Subcutaneous adipose tissue (tissue), 4 donors: ENCODE measurements around the gene LANCL2. TPM values are rescaled to one million over a fixed set of nuclear protein-coding genes. Genes with fewer than 3 reads are reported as not detected.

Experiments
- total RNA-seq, 4 donors: library from RNA; depleted of rRNA; stranded (reverse); fragments of >200 nt; gene quantifications; one replicate each; pipeline ENCODE4 v1.1.0, GENCODE V29; 2016
- TF ChIP-seq, protein P1 (sequence below): fragments of 450-650 bp; IDR thresholded peaks from one replicate; pipeline ENCODE4 v1.5.1; 2016; ENCODE audit warnings: low read depth, mild to moderate bottlenecking, control low read depth, antibody characterized with exemption, moderate library complexity

The LANCL2 gene, protein sequence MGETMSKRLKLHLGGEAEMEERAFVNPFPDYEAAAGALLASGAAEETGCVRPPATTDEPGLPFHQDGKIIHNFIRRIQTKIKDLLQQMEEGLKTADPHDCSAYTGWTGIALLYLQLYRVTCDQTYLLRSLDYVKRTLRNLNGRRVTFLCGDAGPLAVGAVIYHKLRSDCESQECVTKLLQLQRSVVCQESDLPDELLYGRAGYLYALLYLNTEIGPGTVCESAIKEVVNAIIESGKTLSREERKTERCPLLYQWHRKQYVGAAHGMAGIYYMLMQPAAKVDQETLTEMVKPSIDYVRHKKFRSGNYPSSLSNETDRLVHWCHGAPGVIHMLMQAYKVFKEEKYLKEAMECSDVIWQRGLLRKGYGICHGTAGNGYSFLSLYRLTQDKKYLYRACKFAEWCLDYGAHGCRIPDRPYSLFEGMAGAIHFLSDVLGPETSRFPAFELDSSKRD
- 10 to 100 TPM in 2 of 4 donors, 1 to 10 TPM in 2; 6.1 to 11.1 (median 9.6) TPM for total RNA-seq

DNA sequence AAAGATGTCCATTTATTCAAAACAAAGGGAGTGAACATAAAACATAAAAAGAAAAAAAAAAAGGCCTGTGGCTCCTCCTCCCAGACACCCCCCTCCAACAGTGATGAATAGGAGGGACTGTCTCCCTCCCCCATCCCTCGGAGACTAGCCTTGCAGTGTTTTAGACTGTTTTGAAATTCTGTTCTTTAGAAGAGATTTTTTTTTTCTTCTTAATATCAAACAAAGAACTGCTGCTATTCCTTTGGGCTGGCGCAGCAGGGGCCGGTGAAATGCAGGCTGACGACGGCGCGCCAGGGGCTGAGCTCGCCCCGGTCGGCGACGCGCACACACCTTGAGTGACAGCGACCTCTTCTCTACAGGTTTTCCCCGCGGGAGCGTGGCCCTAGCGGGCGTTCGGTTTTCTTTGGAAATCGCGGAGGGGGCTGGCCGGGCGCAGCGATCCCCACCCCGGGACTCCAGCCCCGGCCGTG is at the start of gene LANCL2:
LANCL2 (plus strand) TSS at position 133 of the 470 bp plus-strand sequence. CDS start 689 bp downstream, outside the sequence.
- TF ChIP-seq, protein P1, sequence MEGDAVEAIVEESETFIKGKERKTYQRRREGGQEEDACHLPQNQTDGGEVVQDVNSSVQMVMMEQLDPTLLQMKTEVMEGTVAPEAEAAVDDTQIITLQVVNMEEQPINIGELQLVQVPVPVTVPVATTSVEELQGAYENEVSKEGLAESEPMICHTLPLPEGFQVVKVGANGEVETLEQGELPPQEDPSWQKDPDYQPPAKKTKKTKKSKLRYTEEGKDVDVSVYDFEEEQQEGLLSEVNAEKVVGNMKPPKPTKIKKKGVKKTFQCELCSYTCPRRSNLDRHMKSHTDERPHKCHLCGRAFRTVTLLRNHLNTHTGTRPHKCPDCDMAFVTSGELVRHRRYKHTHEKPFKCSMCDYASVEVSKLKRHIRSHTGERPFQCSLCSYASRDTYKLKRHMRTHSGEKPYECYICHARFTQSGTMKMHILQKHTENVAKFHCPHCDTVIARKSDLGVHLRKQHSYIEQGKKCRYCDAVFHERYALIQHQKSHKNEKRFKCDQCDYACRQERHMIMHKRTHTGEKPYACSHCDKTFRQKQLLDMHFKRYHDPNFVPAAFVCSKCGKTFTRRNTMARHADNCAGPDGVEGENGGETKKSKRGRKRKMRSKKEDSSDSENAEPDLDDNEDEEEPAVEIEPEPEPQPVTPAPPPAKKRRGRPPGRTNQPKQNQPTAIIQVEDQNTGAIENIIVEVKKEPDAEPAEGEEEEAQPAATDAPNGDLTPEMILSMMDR, result no peak

DNA sequence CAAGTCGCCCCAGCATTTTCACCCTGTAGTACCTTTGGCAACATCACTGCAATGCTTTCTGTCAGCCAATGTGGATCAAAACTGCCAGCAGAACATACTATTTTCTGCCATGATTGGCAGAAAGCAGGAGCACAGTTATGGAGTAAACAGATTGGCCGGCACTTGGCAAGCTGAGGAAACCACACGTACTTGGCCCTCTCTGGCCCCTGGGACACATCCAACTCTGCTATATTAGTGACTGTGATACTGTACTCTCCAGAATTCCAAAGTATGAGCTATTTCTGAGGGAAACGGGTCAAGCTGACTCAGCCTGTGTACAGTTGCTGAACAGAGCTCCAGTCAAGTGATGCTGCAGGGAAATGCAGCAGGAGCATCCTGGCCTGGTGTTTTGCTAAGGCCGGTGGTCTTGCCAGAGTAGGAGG is 39.8 kb upstream of the LANCL2 start:
- TF ChIP-seq, protein P1, result no peak

DNA sequence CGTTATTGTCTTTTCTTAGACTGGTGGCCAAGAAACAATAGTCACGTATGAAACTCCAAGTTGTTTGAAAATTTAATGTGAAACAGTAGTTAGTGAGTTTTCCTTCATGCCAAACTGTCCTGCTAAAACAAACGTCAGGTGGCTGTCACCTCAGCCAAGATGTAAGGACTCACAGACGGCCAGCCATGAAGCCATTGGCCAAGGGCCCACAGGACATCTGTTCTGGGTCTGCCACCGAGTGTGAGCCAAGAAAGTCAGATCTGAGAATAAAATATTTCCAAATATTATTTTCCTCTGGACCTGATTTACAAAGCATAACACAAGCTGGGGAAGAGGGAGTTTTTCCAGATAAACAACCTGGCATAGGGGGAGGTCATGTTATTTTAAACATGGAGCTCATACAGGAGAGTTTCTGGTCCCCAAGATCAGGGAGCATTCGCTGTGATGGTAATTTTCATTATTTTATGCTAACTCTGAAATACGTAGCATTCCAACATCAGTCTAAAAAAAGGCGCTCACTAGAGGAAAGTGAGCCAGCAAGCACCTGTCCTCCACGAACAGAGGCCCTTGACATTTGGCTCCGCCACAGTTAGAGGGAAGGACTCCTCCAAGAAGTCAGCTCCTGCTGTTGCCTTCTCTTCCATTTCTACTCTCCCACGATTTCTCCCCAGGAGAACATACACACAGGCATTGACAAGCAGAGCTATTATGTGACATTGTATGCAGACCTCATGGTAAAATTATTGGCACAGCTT is 38.9 kb upstream of the LANCL2 start:
- TF ChIP-seq, protein P1, result no peak

DNA sequence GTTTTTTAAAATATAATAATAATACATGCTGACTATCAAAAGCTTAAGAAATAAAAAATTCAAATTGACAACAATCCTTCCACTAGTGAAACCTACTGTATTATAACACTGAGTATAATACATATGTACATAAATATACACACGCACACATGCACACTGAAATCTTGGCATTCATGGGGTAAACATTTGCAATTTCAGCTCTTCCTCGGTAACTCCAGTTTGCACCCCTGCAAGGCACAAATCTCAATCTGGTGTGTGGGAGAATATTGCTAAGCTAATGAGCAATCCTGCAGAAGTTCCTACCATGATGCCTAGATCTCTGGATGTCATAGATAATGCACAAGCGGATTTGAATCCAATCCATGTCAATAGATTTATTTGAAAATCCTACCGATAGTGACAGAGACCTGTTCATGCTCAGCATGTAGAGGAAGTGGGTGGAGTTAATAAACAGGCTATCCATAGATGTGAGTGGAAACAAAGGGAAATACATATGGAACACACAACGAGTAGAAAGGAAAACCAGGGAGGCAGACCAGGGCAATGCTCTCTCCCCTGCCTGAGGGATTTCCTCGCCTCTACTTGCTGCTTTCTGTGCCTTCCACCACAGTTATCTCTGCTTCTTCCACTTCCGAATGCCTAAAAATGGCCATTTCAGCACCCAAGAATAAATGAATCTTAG is 38.1 kb upstream of the LANCL2 start:
- TF ChIP-seq, protein P1, result no peak

DNA sequence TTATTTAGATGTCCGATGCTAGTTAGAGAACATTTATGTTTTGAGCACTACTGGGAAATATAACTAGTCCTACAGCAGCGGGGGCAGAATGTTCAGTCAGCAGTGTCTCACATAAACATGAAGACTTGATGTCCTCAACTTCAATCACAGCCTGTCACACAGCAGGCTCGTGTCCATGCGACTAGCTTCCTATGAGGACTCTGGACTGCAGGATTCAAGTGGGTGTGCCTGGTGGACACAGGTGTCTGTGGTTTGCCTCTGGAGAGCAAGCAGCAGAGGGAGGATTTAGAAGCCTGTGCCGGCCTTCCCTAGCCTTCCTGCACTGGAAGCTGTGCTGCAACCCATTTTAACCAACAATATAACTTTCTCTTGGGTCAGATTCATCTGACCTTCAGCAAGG is 30.0 kb upstream of the LANCL2 start:
- TF ChIP-seq, protein P1, result no peak

DNA sequence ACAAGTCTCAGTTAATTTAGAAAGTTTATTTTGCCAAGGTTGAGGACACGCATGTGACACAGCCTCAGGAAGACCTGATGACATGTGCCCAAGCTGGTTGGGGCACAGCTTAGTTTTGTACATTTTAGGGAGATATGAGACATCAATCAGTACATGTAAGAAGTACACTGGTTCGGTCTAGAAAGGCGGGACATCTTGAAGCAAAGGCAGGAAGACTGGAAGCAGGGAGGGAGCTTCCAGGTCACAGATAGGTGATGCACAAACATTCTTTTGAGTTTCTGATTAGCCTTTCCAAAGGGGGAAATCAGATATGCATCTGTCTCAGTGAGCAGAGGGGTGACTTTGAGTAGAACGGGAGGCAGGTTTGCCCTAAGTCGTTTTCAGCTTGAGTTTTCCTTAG is 29.4 kb upstream of the LANCL2 start:
- TF ChIP-seq, protein P1, result no peak
